ENCODE results near the gene IGF2R. TPM values are rescaled to one million over a fixed set of nuclear protein-coding genes. Genes with fewer than 3 reads are reported as not detected.
"Not testable (repeated sequence)": the region's sequence is repeated elsewhere in the genome, so short reads cannot be mapped to it uniquely, and the experiment has no call there.

Gene IGF2R
- polyA plus RNA-seq, 1 donor: 77.3 TPM

GRCh38 chr6:160124007-160124406 is 155.1 kb downstream of the IGF2R start:
- no peak for DNase-seq

- no peak for DNase-seq
Measured at GRCh38 chr6:160124605-160125004, 155.7 kb downstream of the IGF2R start.

GRCh38 chr6:160125105-160125504 is 156.2 kb downstream of the IGF2R start:
- not testable (repeated sequence) for DNase-seq

DNA sequence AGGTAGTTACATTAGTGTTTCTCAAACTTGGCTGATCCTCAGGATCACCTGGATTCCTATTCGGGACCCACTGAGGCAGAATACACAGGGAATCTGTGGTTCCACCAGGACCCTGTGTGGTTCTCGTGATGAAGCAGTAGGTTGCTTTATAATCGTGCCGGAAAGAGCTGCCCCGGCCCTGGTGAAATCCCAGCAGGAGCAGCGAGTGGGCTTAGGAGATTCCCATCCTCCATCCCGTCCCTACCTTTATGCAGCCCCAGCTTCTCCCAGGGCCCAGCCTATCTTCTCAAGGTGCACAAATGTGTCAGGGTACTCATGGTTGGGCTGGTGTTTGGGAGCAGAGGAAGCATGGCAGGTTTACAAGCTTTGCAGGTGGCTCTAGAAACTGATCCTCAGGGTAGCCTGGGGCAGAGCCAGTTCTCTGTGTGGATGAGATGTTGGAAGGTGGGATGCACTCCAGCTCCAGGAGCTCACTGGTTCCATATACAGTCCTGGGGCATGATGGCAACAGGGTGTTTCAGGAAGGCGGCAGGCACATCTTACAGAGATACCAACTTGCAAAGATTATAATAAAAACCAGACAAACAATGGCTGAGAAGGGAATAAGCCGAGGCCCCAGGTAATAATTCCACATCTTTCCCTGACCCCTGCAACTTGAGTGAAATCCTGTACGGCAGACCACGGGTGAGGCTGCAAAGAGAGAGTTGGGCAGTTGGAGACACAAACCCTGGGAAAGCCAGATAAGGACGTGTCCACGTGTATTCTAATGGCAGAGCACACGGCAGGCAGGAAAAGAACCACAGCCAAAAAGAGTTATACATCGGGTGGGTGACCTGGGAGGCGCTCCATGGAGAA is 158.6 kb downstream of the IGF2R start:
- no peak for DNase-seq

- no peak for DNase-seq
Measured at GRCh38 chr6:160128125-160128683, 159.3 kb downstream of the IGF2R start.

- no peak for DNase-seq
Measured at GRCh38 chr6:160128879-160129516, 160.1 kb downstream of the IGF2R start.

DNA sequence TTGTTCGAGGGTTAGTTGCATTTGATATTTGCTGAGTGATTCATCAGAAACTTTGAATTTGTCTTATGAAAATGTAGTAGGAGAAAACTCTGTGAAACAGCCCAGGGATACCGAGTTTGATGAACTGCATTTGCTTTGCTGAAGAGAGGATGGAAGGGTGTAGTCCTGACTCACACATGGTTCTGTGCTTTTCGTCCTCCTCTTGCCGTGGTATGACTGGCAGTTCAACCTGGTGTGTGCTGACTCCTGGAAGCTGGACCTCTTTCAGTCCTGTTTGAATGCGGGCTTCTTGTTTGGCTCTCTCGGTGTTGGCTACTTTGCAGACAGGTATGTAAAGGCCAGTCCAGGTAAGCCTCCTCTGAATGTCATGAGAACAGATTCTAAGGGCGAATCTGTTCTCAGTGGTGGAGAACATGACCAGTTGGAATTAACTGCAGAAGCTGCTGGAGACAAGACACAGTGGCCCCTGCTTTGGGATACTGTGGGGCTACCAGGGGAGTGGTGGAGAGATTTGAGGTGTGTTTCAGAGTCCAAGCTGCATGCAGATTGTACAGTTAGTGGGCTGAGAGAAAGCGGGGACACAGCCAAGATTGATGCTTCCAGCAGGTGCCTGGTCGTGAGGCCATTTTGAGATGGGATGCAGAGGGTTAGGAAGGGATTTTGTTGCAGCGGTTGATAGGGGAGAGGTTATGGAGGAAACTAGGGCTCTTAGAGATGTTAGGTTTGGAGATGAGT is 161.2 kb downstream of the IGF2R start:
- DNase-seq: no peak

GRCh38 chr6:160130729-160131484 is 162.0 kb downstream of the IGF2R start:
- no peak for DNase-seq

DNA sequence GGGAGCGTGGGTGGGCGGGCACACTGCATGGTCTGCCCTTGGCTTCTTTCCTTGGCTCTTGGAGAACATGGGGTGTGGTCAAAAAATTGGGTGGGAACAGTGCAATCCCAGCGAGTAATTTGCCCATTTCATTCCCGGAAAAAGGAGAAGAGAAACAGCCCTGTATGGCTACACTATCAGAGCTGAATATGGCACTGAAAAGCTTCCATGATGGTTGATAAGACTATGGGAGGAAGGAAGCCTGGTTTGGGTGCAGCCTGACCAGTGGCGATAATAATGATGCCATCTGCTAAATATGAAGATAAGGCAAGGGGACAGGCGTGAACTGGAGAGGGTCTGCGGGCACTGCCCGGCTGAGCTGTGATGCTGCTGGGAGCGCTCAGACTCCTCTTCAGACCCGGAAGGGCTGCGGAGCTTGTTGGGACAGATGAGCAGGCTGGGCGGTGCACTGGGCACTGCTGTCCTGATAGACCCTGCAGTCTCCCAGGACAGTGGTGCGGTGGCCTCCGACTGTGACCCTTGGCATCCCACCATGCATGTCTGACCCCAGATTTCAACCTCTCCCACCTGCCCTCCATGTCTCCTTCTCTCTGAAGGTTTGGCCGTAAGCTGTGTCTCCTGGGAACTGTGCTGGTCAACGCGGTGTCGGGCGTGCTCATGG is 162.9 kb downstream of the IGF2R start:
- DNase-seq: no peak

- DNase-seq: no peak
Measured at GRCh38 chr6:160132297-160132637, 163.4 kb downstream of the IGF2R start.

GRCh38 chr6:160132776-160133338 is 164.0 kb downstream of the IGF2R start:
- no peak for DNase-seq

DNA sequence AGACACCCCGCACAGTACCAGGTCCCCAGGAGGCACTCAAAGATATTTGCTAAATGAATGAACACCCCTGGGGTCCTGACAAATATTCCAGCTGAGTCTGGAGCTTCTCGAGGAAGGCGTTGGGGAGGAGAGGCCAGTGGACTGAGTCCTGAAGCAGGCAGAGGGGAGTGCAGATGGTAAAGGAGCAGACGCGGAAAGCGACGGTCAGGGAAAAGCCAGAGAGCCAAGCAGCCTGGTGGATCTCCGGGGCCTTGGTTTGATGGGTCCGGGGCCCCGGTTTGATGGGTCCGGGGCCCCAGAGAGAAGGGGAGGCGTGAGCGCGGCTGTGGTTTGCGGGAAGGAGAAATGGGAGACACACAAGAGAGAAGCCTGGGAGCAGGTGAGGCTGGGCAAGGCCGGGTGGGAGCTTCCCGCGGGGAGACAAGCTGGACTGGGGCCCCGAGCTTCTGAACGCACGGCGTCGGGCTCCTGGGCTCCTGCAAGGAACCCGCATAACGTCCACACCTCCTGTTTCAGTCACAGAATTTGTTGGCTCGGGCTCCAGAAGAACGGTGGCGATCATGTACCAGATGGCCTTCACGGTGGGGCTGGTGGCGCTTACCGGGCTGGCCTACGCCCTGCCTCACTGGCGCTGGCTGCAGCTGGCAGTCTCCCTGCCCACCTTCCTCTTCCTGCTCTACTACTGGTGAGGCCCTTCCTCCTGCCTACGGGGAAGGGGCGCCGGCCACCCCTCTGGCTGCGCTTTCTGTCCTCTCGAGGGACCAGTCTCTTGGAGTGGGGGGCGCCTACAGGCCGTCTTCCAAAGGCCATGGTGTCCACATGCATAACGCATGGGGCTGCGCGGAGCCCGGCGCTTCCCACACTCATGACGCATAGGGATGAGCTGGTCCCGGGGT is 164.8 kb downstream of the IGF2R start:
- no peak for DNase-seq

DNA sequence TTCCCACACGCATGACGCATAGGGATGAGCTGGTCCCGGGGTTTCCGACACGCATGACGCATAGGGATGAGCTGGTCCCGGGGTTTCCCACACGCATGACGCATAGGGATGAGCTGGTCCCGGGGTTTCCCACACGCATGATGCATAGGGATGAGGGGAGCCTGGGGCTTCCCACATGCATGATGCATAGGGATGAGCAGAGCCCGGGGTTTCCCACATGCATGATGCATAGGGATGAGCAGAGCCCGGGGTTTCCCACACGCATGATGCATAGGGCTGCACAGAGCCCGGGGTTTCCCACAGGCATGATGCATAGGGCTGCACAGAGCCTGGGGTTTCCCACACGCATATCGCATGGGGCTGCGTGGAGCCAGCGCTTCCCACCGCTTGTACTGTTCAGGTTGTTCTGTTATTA is 165.5 kb downstream of the IGF2R start:
- DNase-seq: not testable (repeated sequence)

DNA sequence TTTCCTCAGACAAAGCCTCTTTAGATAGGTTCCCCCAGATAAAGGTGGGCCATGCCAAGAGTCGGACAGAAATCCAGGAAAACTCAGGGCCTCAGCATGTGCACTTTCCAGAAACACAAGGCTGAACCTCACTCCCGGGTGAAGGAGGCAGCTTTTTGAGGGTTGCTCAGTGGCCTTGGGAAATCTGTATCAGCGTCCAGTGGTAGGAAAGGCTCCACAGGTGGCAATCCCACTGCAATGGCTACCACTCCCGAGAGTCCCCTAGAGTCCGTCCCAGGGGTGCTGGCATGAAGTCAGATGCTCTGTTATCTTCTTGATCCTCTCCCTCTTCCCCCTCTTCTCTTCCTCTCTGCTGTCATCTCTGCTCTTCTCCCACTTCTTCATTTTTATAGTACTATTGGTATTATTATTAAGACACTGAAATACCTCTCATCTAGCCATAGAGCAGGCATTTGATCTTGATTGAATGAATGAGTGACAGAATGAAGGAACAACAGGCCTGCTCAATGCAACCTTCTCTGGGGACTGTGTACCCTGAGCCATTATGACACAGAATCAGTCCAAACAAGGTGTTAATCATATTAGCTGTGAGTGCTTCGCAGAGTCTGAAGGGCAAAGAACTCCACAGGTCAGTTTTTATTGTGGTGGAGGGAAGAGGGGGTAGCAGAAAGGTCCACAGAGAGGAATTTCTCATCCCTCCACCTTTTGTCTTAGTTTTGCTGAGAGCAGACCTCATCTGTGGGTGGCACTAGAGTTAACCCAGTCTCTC is 166.1 kb downstream of the IGF2R start:
- no peak for DNase-seq

- no peak for DNase-seq
Measured at GRCh38 chr6:160135907-160136655, 167.2 kb downstream of the IGF2R start.

GRCh38 chr6:160137130-160137988 is 168.5 kb downstream of the IGF2R start:
- DNase-seq: no peak

All from left kidney (tissue), 2 donors.